B cell (primary cell): Measurements from ENCODE around the gene GASK1A. TPM values are rescaled to one million over a fixed set of nuclear protein-coding genes. Genes with fewer than 3 reads are reported as not detected.

Source experiments
- ATAC-seq: fragments of 200-7000 bp; cut with Tn5 transposase; one replicate; pipeline ENCODE4 v1.10.0; 2021; ENCODE audit warnings: low read depth, mild to moderate bottlenecking, moderate number of reproducible peaks, moderate library complexity
- CTCF ChIA-PET: fragments of 350-600 bp; sonication (Branson Sonifier 250); formaldehyde crosslinking; loops from one replicate; lab custom pipeline; 2021; ENCODE audit warnings: antibody characterized with exemption, inconsistent platforms; lab: Charles Lee
- POLR2A ChIA-PET: fragments of 350-600 bp; sonication (Branson Sonifier 250); formaldehyde crosslinking; loops from one replicate; lab custom pipeline; 2021; ENCODE audit warnings: antibody characterized with exemption; lab: Charles Lee
- DNase-seq: peaks from one replicate; pipeline ENCODE4 v3.0.0; 2013
- H2AFZ ChIP-seq: 2 replicates; pipeline ENCODE4 v1.6.1; 2012; ENCODE audit warnings: mild to moderate bottlenecking, low read depth, low read length; ENCODE audit not compliant: insufficient read depth, poor library complexity, severe bottlenecking
- H3K27ac ChIP-seq, 2 donors: 1 replicate in 1 of 2; 2 replicates in 1 of 2; pipeline ENCODE4 v1.5.1; 2012 to 2013; ENCODE audit warnings: low read length in 2 of 2, mild to moderate bottlenecking in 2 of 2, moderate library complexity in 1 of 2
- H3K27me3 ChIP-seq, 4 experiments: fragments of 200-600 bp in 1 of 4; sonication (generic) in 1 of 4; replicated peaks in 1 of 4; 1 replicate in 2 of 4; 2 replicates in 2 of 4; pipeline versions ENCODE4 v1.6.1 to v1.7.0; 2013 to 2016; ENCODE audit warnings: low read length in 3 of 4, mild to moderate bottlenecking in 2 of 4, mixed read lengths in 1 of 4, moderate library complexity in 1 of 4; ENCODE audit not compliant: insufficient read depth in 4 of 4, control insufficient read depth in 3 of 4; ENCODE audit errors: control extremely low read depth in 1 of 4
- H3K36me3 ChIP-seq, 2 experiments: replicated peaks in 1 of 2; 1 replicate in 1 of 2; 2 replicates in 1 of 2; pipeline versions ENCODE4 v1.6.1 to v1.7.1; 2013; ENCODE audit warnings: low read length in 1 of 2; ENCODE audit not compliant: insufficient read depth in 2 of 2, control insufficient read depth in 1 of 2; ENCODE audit errors: control extremely low read depth in 1 of 2, extremely low read depth in 1 of 2
- H3K4me1 ChIP-seq, 2 donors: fragments of 200-600 bp in 1 of 2; sonication (generic) in 1 of 2; 1 replicate in 1 of 2; 2 replicates in 1 of 2; pipeline versions ENCODE4 v1.5.1 to v1.6.1; 2013 to 2017; ENCODE audit warnings: low read length in 2 of 2; ENCODE audit not compliant: control insufficient read depth in 2 of 2, insufficient read depth in 2 of 2
- H3K4me2 ChIP-seq: replicated peaks from 2 replicates; pipeline ENCODE3; 2012; ENCODE audit warnings: mild to moderate bottlenecking, low read depth, low read length; ENCODE audit not compliant: poor library complexity, severe bottlenecking
- H3K4me3 ChIP-seq, 5 experiments: fragments of 200-600 bp in 1 of 5; sonication (generic) in 1 of 5; 1 replicate in 3 of 5; 2 replicates in 2 of 5; pipeline versions ENCODE4 v1.5.1 to v1.7.0; 2011 to 2016; ENCODE audit warnings: low read length in 4 of 5, mild to moderate bottlenecking in 4 of 5, low read depth in 2 of 5, control low read depth in 1 of 5, moderate library complexity in 1 of 5; ENCODE audit not compliant: insufficient read depth in 1 of 5; ENCODE audit errors: control extremely low read depth in 1 of 5, extremely low read depth in 1 of 5
- H3K79me2 ChIP-seq: fragments of 200-600 bp; sonication (generic); one replicate; pipeline ENCODE4 v1.6.0; 2016; ENCODE audit warnings: low read length; ENCODE audit not compliant: control insufficient read depth, insufficient read depth
- H3K9ac ChIP-seq: fragments of 200-600 bp; sonication (generic); 2 replicates; pipeline ENCODE4 v1.6.1; 2017; ENCODE audit warnings: mild to moderate bottlenecking, low read length, moderate library complexity
- H3K9me3 ChIP-seq, 3 donors: one replicate each; pipeline versions ENCODE4 v1.6.1 to v1.7.1; 2013; ENCODE audit warnings: low read length in 2 of 3; ENCODE audit not compliant: control insufficient read depth in 2 of 3, insufficient read depth in 1 of 3; ENCODE audit errors: control extremely low read depth in 1 of 3
- H4K20me1 ChIP-seq: 2 replicates; pipeline ENCODE4 v1.6.0; 2012; ENCODE audit warnings: mild to moderate bottlenecking, low read length; ENCODE audit not compliant: insufficient read depth, control insufficient read depth, poor library complexity, severe bottlenecking
- H3K27ac Mint-ChIP-seq: one replicate; pipeline ENCODE4 v1.8.0; 2021; ENCODE audit warnings: mixed read lengths
- H3K27me3 Mint-ChIP-seq: one replicate; pipeline ENCODE4 v1.8.0; 2021; ENCODE audit warnings: mixed read lengths
- H3K4me1 Mint-ChIP-seq: one replicate; pipeline ENCODE4 v1.8.0; 2021; ENCODE audit warnings: mixed read lengths
- H3K4me3 Mint-ChIP-seq: one replicate; pipeline ENCODE4 v1.8.0; 2021; ENCODE audit warnings: mixed read lengths
- H3K9me3 Mint-ChIP-seq: one replicate; pipeline ENCODE4 v1.8.0; 2022; ENCODE audit warnings: mixed read lengths; ENCODE audit not compliant: insufficient read depth
- EZH2 ChIP-seq: IDR thresholded peaks from 2 replicates; pipeline ENCODE4 v1.6.1; 2012; ENCODE audit warnings: borderline replicate concordance, low read depth, mild to moderate bottlenecking, moderate library complexity, low read length; ENCODE audit not compliant: insufficient read depth, poor library complexity, severe bottlenecking
- WGBS: methylation state at CpG from one replicate; pipeline ENCODE4 v1.1.5; 2013; ENCODE audit warnings: missing lambda C conversion rate; ENCODE audit not compliant: insufficient coverage; 5-methylcytosine and 5-hydroxymethylcytosine counted together
- intact Hi-C: fragments of 100-400 bp; cut with micrococcal nuclease; formaldehyde crosslinking; loops from one replicate; pipeline ENCODE4 v1.10.0; 2022
- polyA plus RNA-seq: library from polyadenylated mRNA; depleted of rRNA; stranded (reverse); fragments of >200 nt; gene quantifications from 2 replicates; pipeline ENCODE4 v1.2.3, GENCODE V29; 2012
- total RNA-seq, 2 donors: library from RNA; stranded (reverse); fragments of 120-200 nt in 1 of 2; gene quantifications; 1 replicate in 1 of 2; 2 replicates in 1 of 2; pipeline versions ENCODE4 v1.2.3 to v1.2.4, GENCODE V29; 2013 to 2022
- TF ChIP-seq, protein P1 (sequence below): fragments of 200-600 bp; IDR thresholded peaks from one replicate; pipeline ENCODE4 v1.8.0; 2022; ENCODE audit warnings: antibody characterized with exemption, mild to moderate bottlenecking

Gene GASK1A
- total and polyA plus RNA-seq, 2 donors (not counting 1 experiment from before 2014, with no cell fraction given), result not detected

DNA sequence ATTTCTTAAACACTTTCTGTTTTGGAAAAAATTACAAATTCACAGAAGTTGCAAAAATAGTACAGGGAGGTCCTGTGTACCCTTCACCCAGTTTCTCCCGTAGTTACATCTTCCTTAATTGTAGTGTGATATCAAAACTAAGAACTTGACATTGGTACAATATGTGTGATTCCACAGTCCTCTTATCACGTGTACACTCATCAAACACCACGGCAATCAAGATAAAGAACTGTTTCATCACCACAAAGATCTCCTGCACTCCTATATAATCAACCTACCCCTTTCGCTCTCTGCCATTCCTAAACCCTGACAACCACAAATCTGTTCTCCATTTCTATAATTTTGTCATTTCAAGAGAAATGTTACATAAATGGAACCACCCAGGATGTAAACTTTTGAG, 95.4 kb downstream of the GASK1A start:
- H3K4me2 ChIP-seq, result no peak overlapping the region

DNA sequence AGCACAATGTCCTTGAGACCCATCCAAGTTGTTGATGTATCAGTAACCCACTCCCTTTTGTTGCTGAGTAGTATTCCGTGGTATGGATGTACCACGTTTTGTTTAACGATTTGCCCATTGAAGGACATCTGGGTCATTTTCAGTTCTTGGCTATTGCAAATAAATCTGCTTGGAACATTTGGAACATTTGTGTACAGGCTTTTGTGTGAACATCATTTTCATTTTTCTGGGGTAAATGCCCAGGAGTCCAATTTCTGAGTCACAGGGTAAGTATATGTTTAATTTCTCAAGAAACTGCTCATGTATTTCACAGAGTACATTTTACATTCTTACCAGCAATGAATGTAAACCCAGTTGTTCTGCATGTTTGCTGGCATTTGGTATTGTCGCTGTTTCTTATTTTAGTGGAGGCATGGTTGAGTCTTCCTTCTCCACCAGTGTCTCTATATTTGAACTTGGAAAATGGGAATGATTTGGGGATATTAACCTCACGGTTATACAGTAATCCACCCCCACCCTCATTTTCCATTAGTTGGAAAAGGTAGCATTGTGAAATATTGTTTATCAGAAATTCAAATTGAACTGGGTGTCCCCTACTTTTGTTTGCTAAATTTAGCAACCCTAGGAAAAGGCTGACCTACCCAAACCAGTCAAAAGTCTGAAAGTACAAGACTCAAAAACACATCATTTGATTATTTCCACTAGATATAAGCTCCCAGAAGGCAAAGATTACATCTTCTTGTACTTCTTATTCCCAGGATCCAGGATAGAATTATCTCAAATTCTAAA, 96.0 kb downstream of the GASK1A start:
- H3K27ac ChIP-seq, result no peak overlapping the region
- 95% methylated on average over 3 of the region's 5 CpGs for WGBS
- Mint-ChIP-seq H3K4me3 (no peak overlapping the region), H3K27ac (no peak overlapping the region), H3K4me1 (no peaks in the 10 kb centered on the region), H3K9me3 (no peaks in the 10 kb centered on the region), H3K27me3 (peaks cover 7% of the 10 kb centered on the region)
- H3K9me3 ChIP-seq, result peaks cover 0 to 4% (median 0%) of the 10 kb centered on the region in 3 donors
- no peaks in the 10 kb centered on the region for H3K27me3 ChIP-seq
- intact Hi-C loops, result no loop called here
- no peak overlapping the region for H3K9ac ChIP-seq
- H3K4me1 ChIP-seq, result no peaks in the 10 kb centered on the region
- TF ChIP-seq, protein P1, sequence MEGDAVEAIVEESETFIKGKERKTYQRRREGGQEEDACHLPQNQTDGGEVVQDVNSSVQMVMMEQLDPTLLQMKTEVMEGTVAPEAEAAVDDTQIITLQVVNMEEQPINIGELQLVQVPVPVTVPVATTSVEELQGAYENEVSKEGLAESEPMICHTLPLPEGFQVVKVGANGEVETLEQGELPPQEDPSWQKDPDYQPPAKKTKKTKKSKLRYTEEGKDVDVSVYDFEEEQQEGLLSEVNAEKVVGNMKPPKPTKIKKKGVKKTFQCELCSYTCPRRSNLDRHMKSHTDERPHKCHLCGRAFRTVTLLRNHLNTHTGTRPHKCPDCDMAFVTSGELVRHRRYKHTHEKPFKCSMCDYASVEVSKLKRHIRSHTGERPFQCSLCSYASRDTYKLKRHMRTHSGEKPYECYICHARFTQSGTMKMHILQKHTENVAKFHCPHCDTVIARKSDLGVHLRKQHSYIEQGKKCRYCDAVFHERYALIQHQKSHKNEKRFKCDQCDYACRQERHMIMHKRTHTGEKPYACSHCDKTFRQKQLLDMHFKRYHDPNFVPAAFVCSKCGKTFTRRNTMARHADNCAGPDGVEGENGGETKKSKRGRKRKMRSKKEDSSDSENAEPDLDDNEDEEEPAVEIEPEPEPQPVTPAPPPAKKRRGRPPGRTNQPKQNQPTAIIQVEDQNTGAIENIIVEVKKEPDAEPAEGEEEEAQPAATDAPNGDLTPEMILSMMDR, result no peak
- TF ChIP-seq EZH2, result no peak
- ATAC-seq, result no peak
- H4K20me1 ChIP-seq, result no peaks in the 10 kb centered on the region
- peaks cover 0 to 2% of the 10 kb centered on the region in 2 experiments for H3K36me3 ChIP-seq
- H3K79me2 ChIP-seq, result no peaks in the 10 kb centered on the region
- POLR2A ChIA-PET, result no interaction called here
- no peak overlapping the region for H2AFZ ChIP-seq
- DNase-seq, result no peak
- no peak overlapping the region for H3K4me2 ChIP-seq
- H3K4me3 ChIP-seq, result no peak overlapping the region
- CTCF ChIA-PET, result interaction anchor here (0.7 kb wide), 1 partner anchor 96 kb away, joined by 3 read pairs; no protein-coding TSS in a partner anchor

More for the DNA sequence above, 95.4 kb downstream of the GASK1A start:
- H3K9me3 ChIP-seq, result peaks cover 0 to 4% (median 0%) of the 10 kb centered on the region in 3 donors
- ATAC-seq (no peak), DNase-seq (no peak)
- no peaks in the 10 kb centered on the region for H3K4me1 ChIP-seq
- no peak overlapping the region for H3K9ac ChIP-seq
- H3K27me3 ChIP-seq, result no peaks in the 10 kb centered on the region
- H3K4me3 Mint-ChIP-seq, result no peak overlapping the region
- peaks cover 7% of the 10 kb centered on the region for H3K27me3 Mint-ChIP-seq
- H3K79me2 ChIP-seq, result no peaks in the 10 kb centered on the region
- intact Hi-C loops, result no loop called here
- H3K36me3 ChIP-seq, result peaks cover 0 to 2% of the 10 kb centered on the region in 2 experiments
- TF ChIP-seq, protein P1, result no peak
- no peak for TF ChIP-seq EZH2
- ChIA-PET CTCF (no interaction called here), POLR2A (no interaction called here)
- no peaks in the 10 kb centered on the region for H3K9me3 Mint-ChIP-seq
- H3K4me3 ChIP-seq, result no peak overlapping the region
- no peaks in the 10 kb centered on the region for H3K4me1 Mint-ChIP-seq
- H2AFZ ChIP-seq, result no peak overlapping the region
- no peaks in the 10 kb centered on the region for H4K20me1 ChIP-seq
- no peak overlapping the region for H3K27ac ChIP-seq
- WGBS, result 100% methylated on average over 3 of the region's 4 CpGs
- H3K27ac Mint-ChIP-seq, result no peak overlapping the region
